ENCODE measurements around the gene LAMA3. TPM values are rescaled to one million over a fixed set of nuclear protein-coding genes. Genes with fewer than 3 reads are reported as not detected.

Gene LAMA3
- total RNA-seq, 2 donors from 2014 or later = 30.1 to 34.2 TPM

- no peaks in the 10 kb centered on the region for H3K9me3 ChIP-seq
- DNase-seq (ENCODE audit: low spot score) = no peak
- peaks cover 9 to 24% of the 10 kb centered on the region in 2 donors for H3K4me1 ChIP-seq (ENCODE audit: control insufficient read depth in 1 of 2, low read depth in 2 of 2)
- no peaks in the 10 kb centered on the region for H3K36me3 ChIP-seq
- H3K27me3 ChIP-seq (replicated peaks; ENCODE audit: insufficient read depth) = no peaks in the 10 kb centered on the region
- H3K4me3 ChIP-seq = no peak overlapping the region
- TF ChIP-seq CTCF (IDR thresholded peaks at IDR 0.05) = no peak
- peak overlapping the region; percentile 45 to 67 for H3K27ac ChIP-seq
- ATAC-seq (ENCODE audit: insufficient number of reproducible peaks, low FRiP score, low read depth) = no peak
Measured at GRCh38 chr18:23838233-23838632, 149.0 kb downstream of the LAMA3 start.

- no peaks in the 10 kb centered on the region for H3K9me3 ChIP-seq
- ATAC-seq (ENCODE audit: insufficient number of reproducible peaks, low FRiP score, low read depth) (no peak), DNase-seq (ENCODE audit: low spot score) (no peak)
- no peaks in the 10 kb centered on the region for H3K27me3 ChIP-seq (replicated peaks; ENCODE audit: insufficient read depth)
- H3K4me3 ChIP-seq = no peak overlapping the region
- TF ChIP-seq CTCF (IDR thresholded peaks at IDR 0.05) = no peak
- peaks cover 9 to 24% of the 10 kb centered on the region in 2 donors for H3K4me1 ChIP-seq (ENCODE audit: control insufficient read depth in 1 of 2, low read depth in 2 of 2)
- no peaks in the 10 kb centered on the region for H3K36me3 ChIP-seq
- peak overlapping the region; percentile 45 to 67 for H3K27ac ChIP-seq
Measured at GRCh38 chr18:23838801-23839366, 149.6 kb downstream of the LAMA3 start.

GRCh38 chr18:23842305-23842704 lies 153.1 kb downstream of the LAMA3 start:
- H3K36me3 ChIP-seq = no peaks in the 10 kb centered on the region
- ATAC-seq (ENCODE audit: insufficient number of reproducible peaks, low FRiP score, low read depth) (no peak), DNase-seq (ENCODE audit: low spot score) (no peak)
- no peaks in the 10 kb centered on the region for H3K9me3 ChIP-seq
- H3K27ac ChIP-seq = no peak overlapping the region
- no peaks in the 10 kb centered on the region for H3K27me3 ChIP-seq (replicated peaks; ENCODE audit: insufficient read depth)
- peaks cover 9 to 20% of the 10 kb centered on the region in 2 donors for H3K4me1 ChIP-seq (ENCODE audit: control insufficient read depth in 1 of 2, low read depth in 2 of 2)
- TF ChIP-seq CTCF (IDR thresholded peaks at IDR 0.05) = no peak
- no peak overlapping the region for H3K4me3 ChIP-seq

GRCh38 chr18:23844991-23845680 lies 155.9 kb downstream of the LAMA3 start:
- DNase-seq (ENCODE audit: low spot score) = no peak
- ATAC-seq (ENCODE audit: insufficient number of reproducible peaks, low FRiP score, low read depth) = no peak
- Histone ChIP-seq H3K27ac (no peak overlapping the region), H3K27me3 (replicated peaks; ENCODE audit: insufficient read depth) (no peaks in the 10 kb centered on the region), H3K4me3 (no peak overlapping the region), H3K9me3 (no peaks in the 10 kb centered on the region), H3K36me3 (no peaks in the 10 kb centered on the region), H3K4me1 (ENCODE audit: control insufficient read depth in 1 of 2, low read depth in 2 of 2) (no peaks in the 10 kb centered on the region)
- no peak for TF ChIP-seq CTCF (IDR thresholded peaks at IDR 0.05)

- no peak overlapping the region for H3K4me3 ChIP-seq
- H3K36me3 ChIP-seq = no peaks in the 10 kb centered on the region
- TF ChIP-seq CTCF (IDR thresholded peaks at IDR 0.05) = no peak
- H3K27ac ChIP-seq = no peak overlapping the region
- no peak for ATAC-seq (ENCODE audit: insufficient number of reproducible peaks, low FRiP score, low read depth)
- no peaks in the 10 kb centered on the region for H3K9me3 ChIP-seq
- DNase-seq (ENCODE audit: low spot score) = no peak
- no peaks in the 10 kb centered on the region for H3K27me3 ChIP-seq (replicated peaks; ENCODE audit: insufficient read depth)
- H3K4me1 ChIP-seq (ENCODE audit: control insufficient read depth in 1 of 2, low read depth in 2 of 2) = no peaks in the 10 kb centered on the region
Measured at GRCh38 chr18:23845988-23846630, 156.9 kb downstream of the LAMA3 start.
